Measurements from ENCODE around the gene RGS6.

RGS6 gene

DNA sequence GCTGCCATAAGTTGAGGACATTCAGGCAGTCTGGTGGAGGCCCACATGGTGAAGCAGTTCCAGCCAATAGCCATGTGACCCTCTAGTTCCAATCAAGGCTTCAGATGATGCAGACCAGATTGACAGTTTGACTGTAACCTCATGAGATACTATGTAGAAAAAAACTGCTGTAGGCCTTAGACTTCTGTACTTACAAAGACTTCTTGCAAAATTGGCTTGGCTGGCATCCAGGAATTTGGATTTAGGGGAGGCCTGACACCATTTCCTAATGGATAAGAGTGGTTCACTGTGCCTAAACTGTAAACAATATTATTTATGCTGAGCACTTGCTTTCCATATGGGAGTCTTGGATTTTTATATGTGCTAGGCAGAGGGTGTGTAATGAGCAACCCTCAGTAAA lies 76.4 kb downstream of the RGS6 start:
- Histone ChIP-seq H3K9me3 (no peaks in the 10 kb centered on the region), H3K4me1 (no peaks in the 10 kb centered on the region), H3K36me3 (no peaks in the 10 kb centered on the region), H3K4me2 (no peak overlapping the region), H3K4me3 (no peak overlapping the region), H3K27ac (no peak overlapping the region), H4K20me1 (no peaks in the 10 kb centered on the region), H3K9ac (no peak overlapping the region), H3K27me3 (no peaks in the 10 kb centered on the region)
- no peak for TF ChIP-seq Cebpa-rat (IDR thresholded peaks at IDR 0.05)

DNA sequence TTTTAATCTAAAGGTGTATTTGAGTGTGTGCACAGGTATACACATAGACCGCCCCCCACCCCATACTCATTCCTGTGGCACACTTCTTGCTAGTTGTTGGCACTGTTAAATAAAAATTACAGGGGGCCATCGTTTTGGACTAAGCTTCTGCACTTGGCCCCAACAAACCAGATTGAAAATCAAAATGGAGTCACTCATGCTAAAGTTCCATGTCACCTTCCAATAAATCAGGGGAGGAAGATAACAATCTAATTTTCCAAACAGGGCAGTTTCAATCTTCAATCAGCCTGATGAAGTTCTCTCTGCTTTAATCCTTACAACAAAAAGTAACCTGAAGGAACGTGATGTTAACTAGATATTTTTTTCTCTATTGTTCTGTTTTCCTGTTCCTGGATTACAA lies 78.2 kb downstream of the RGS6 start:
- Histone ChIP-seq H3K9ac (no peak overlapping the region), H3K27me3 (no peaks in the 10 kb centered on the region), H3K9me3 (no peaks in the 10 kb centered on the region), H3K4me3 (no peak overlapping the region), H4K20me1 (no peaks in the 10 kb centered on the region), H3K4me1 (no peaks in the 10 kb centered on the region), H3K36me3 (no peaks in the 10 kb centered on the region), H3K27ac (no peak overlapping the region), H3K4me2 (no peak overlapping the region)
- no peak for TF ChIP-seq Cebpa-rat (IDR thresholded peaks at IDR 0.05)

DNA sequence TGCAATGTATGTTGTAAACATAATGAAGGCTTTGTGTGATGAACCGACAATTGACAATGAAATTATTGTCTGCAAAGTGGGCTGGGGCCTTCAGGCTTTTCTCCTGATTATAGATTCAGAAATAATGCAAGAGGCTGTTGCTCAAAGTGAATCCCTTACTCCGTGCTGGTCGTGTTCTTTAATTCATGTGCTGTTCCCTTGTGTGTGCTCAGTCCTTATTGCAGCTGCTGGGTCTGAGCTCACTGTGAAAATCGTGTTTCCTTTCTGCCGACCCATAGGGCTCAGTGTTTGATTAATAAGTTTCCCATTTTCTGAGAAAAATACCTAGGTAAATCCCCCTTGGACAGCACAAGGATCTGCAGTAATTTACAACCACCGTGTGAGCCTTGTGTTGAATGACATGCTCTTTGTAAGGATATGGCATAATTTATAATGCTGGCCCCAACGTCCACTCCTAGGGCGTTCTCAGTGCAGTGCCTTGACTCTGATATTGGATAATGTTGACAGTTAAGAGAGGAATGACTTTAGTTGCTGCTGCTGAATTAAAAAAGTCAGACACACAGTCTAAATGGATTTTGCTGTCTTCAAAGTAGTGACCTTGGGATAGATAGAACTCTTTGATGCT lies 81.6 kb downstream of the RGS6 start:
- Histone ChIP-seq H3K4me2 (no peak overlapping the region), H3K9ac (no peak overlapping the region), H3K27ac (no peak overlapping the region), H3K4me3 (no peak overlapping the region), H3K9me3 (no peaks in the 10 kb centered on the region), H4K20me1 (no peaks in the 10 kb centered on the region), H3K4me1 (no peaks in the 10 kb centered on the region), H3K27me3 (no peaks in the 10 kb centered on the region), H3K36me3 (no peaks in the 10 kb centered on the region)
- no peak for TF ChIP-seq Cebpa-rat (IDR thresholded peaks at IDR 0.05)

GRCh38 chr14:72014486-72014885 lies 82.3 kb downstream of the RGS6 start:
- Histone ChIP-seq H3K27ac (no peak overlapping the region), H3K4me2 (no peak overlapping the region), H3K4me1 (no peaks in the 10 kb centered on the region), H3K9ac (no peak overlapping the region), H3K4me3 (no peak overlapping the region), H3K9me3 (no peaks in the 10 kb centered on the region), H3K27me3 (no peaks in the 10 kb centered on the region), H4K20me1 (no peaks in the 10 kb centered on the region), H3K36me3 (no peaks in the 10 kb centered on the region)
- no peak for TF ChIP-seq Cebpa-rat (IDR thresholded peaks at IDR 0.05)

- TF ChIP-seq Cebpa-rat (IDR thresholded peaks at IDR 0.05), result no peak
- H3K4me3 ChIP-seq, result no peak overlapping the region
- H4K20me1 ChIP-seq, result no peaks in the 10 kb centered on the region
- H3K27me3 ChIP-seq, result no peaks in the 10 kb centered on the region
- H3K9me3 ChIP-seq, result no peaks in the 10 kb centered on the region
- H3K4me2 ChIP-seq, result no peak overlapping the region
- no peaks in the 10 kb centered on the region for H3K36me3 ChIP-seq
- no peaks in the 10 kb centered on the region for H3K4me1 ChIP-seq
- no peak overlapping the region for H3K27ac ChIP-seq
- no peak overlapping the region for H3K9ac ChIP-seq
These were observed 85.1 kb downstream of the RGS6 start for GRCh38 chr14:72017290-72017689.

DNA sequence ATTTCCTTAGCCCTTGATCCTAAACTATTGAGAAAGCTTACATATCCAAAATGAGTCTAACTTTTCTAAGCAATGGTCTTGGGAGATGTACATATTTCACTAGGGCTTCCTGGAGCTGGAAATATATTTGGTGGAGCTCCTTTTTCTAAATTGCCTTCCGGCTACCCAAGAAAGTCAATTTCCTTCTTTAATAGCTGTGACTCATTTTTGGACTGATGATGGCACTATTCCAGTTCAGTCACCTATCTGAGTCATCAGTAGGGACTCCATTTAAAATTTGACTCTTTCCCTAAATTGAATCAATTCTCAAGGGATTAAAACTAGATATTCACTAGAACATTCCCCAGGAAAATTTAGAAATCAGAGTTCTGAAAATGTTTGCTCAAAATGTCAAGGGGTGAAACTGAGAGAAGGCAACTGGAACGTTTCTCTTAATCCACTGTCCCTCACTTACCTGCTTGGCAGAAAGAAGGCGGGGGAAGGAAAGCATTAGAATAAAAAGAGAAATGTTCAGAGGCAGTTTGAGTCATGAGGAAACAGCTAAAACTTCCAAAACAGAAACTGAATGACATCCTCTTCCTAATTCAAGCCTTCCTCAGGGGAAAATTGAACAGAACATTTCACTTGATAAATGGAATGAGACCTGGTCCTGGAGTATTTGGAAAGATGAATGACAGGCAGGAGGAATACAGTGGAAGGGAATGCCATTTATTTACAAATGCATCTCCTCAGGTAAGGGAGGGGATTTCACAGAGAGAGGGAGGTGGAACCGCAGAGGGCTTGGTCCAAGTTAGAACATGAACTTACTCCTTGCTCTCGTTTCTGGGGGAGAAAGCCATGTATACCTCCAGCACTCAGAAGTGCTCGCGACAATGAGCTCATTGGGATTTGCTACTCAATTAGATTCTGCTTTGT lies 91.2 kb downstream of the RGS6 start:
- Histone ChIP-seq H3K4me3 (no peak overlapping the region), H3K27ac (no peak overlapping the region), H3K36me3 (no peaks in the 10 kb centered on the region), H3K27me3 (no peaks in the 10 kb centered on the region), H3K4me2 (no peak overlapping the region), H4K20me1 (no peaks in the 10 kb centered on the region), H3K9ac (no peak overlapping the region), H3K9me3 (no peaks in the 10 kb centered on the region), H3K4me1 (no peaks in the 10 kb centered on the region)
- TF ChIP-seq Cebpa-rat (IDR thresholded peaks at IDR 0.05), result no peak

DNA sequence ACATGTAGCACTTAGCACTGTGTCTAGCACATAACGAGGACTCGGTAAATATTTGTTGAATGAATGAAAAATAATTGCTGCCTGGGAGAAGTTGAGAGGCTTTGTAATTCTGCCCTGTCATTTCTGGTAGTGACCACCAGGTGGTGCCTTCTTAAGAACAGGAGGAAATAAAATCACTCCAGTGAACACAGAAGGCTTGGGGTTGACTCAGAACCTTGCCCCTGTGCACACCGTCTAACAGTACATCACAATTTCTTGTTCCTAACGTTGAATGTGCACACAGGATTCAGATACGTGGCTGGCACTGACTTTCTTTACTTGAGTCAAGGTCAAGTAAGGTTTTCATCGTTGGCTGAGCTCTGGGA lies 91.8 kb downstream of the RGS6 start:
- Histone ChIP-seq H3K4me1 (no peaks in the 10 kb centered on the region), H4K20me1 (no peaks in the 10 kb centered on the region), H3K4me3 (no peak overlapping the region), H3K9ac (no peak overlapping the region), H3K27me3 (no peaks in the 10 kb centered on the region), H3K4me2 (no peak overlapping the region), H3K36me3 (no peaks in the 10 kb centered on the region), H3K9me3 (no peaks in the 10 kb centered on the region), H3K27ac (no peak overlapping the region)
- TF ChIP-seq Cebpa-rat (IDR thresholded peaks at IDR 0.05), result no peak

DNA sequence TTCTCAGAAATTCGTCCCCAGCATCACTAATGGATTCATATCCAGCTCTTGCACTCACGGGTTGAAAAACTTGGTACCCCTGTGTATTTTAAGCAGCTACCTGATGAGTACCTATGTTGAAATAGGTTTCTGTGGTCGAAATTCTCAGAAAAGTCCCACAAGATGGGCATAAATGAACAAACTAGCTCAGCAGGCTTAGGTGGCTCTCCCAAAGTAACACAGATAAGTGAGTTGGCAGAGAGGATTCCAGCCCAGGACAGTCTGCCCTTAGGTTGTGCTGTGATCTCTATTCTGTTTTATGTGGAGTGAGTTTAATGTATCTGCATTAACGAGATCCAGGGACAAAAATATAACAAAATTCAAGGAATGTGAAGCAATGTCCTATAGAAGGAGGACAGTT lies 92.3 kb downstream of the RGS6 start:
- Histone ChIP-seq H3K9ac (no peak overlapping the region), H4K20me1 (no peaks in the 10 kb centered on the region), H3K9me3 (no peaks in the 10 kb centered on the region), H3K36me3 (no peaks in the 10 kb centered on the region), H3K4me2 (no peak overlapping the region), H3K27ac (no peak overlapping the region), H3K27me3 (no peaks in the 10 kb centered on the region), H3K4me3 (no peak overlapping the region), H3K4me1 (no peaks in the 10 kb centered on the region)
- TF ChIP-seq Cebpa-rat (IDR thresholded peaks at IDR 0.05), result no peak

- no peak overlapping the region for H3K27ac ChIP-seq
- no peaks in the 10 kb centered on the region for H3K27me3 ChIP-seq
- TF ChIP-seq Cebpa-rat (IDR thresholded peaks at IDR 0.05), result no peak
- H3K9ac ChIP-seq, result no peak overlapping the region
- no peaks in the 10 kb centered on the region for H3K36me3 ChIP-seq
- H3K4me1 ChIP-seq, result no peaks in the 10 kb centered on the region
- H3K4me3 ChIP-seq, result no peak overlapping the region
- H3K4me2 ChIP-seq, result no peak overlapping the region
- no peaks in the 10 kb centered on the region for H4K20me1 ChIP-seq
- H3K9me3 ChIP-seq, result no peaks in the 10 kb centered on the region
These were observed 94.3 kb downstream of the RGS6 start for GRCh38 chr14:72026536-72026935.

GRCh38 chr14:72027061-72027460 lies 94.8 kb downstream of the RGS6 start:
- no peaks in the 10 kb centered on the region for H4K20me1 ChIP-seq
- no peak overlapping the region for H3K4me2 ChIP-seq
- no peak overlapping the region for H3K9ac ChIP-seq
- H3K4me1 ChIP-seq, result no peaks in the 10 kb centered on the region
- H3K9me3 ChIP-seq, result no peaks in the 10 kb centered on the region
- no peaks in the 10 kb centered on the region for H3K36me3 ChIP-seq
- no peak overlapping the region for H3K27ac ChIP-seq
- no peaks in the 10 kb centered on the region for H3K27me3 ChIP-seq
- no peak for TF ChIP-seq Cebpa-rat (IDR thresholded peaks at IDR 0.05)
- no peak overlapping the region for H3K4me3 ChIP-seq
